ENCODE results near the gene SAMD7.

Gene SAMD7

GRCh38 chr3:169913323-169913722 is 2.0 kb downstream of the SAMD7 start:
- DNase-seq (ENCODE audit: low read depth) = no peak

GRCh38 chr3:169914321-169914720 is 2.9 kb downstream of the SAMD7 start:
- DNase-seq (ENCODE audit: low read depth) = no peak

GRCh38 chr3:169923189-169923588 is 11.8 kb downstream of the SAMD7 start:
- no peak for DNase-seq (ENCODE audit: low read depth)

GRCh38 chr3:169923831-169924230 is 12.5 kb downstream of the SAMD7 start:
- DNase-seq (ENCODE audit: low read depth) = no peak

- DNase-seq (ENCODE audit: low read depth) = no peak
Observed at GRCh38 chr3:169929830-169930519, 18.6 kb downstream of the SAMD7 start.

- DNase-seq (ENCODE audit: low read depth) = no peak
Observed at GRCh38 chr3:169930843-169931242, 19.5 kb downstream of the SAMD7 start.

GRCh38 chr3:169931747-169932520 is 20.6 kb downstream of the SAMD7 start:
- no peak for DNase-seq (ENCODE audit: low read depth)

GRCh38 chr3:169939320-169939719 is 27.9 kb downstream of the SAMD7 start:
- DNase-seq (ENCODE audit: low read depth) = no peak

- DNase-seq (ENCODE audit: low read depth) = no peak
Observed at GRCh38 chr3:169939751-169940150, 28.4 kb downstream of the SAMD7 start.

- DNase-seq (ENCODE audit: low read depth) = no peak
Observed at GRCh38 chr3:169940470-169941181, 29.3 kb downstream of the SAMD7 start.

GRCh38 chr3:169945313-169945712 is 33.9 kb downstream of the SAMD7 start:
- DNase-seq (ENCODE audit: low read depth) = no peak

- no peak for DNase-seq (ENCODE audit: low read depth)
Observed at GRCh38 chr3:169946336-169946735, 35.0 kb downstream of the SAMD7 start.

- no peak for DNase-seq (ENCODE audit: low read depth)
Observed at GRCh38 chr3:169948559-169949448, 37.4 kb downstream of the SAMD7 start.

- no peak for DNase-seq (ENCODE audit: low read depth)
Observed at GRCh38 chr3:169952045-169952444, 40.7 kb downstream of the SAMD7 start.

- DNase-seq (ENCODE audit: low read depth) = no peak
Observed at GRCh38 chr3:169953462-169954141, 42.2 kb downstream of the SAMD7 start.

- DNase-seq (ENCODE audit: low read depth) = no peak
Observed at GRCh38 chr3:169954142-169954756, 42.9 kb downstream of the SAMD7 start.

- no peak for DNase-seq (ENCODE audit: low read depth)
Observed at GRCh38 chr3:169955406-169955805, 44.0 kb downstream of the SAMD7 start.

GRCh38 chr3:169964176-169964575 is 52.8 kb downstream of the SAMD7 start:
- DNase-seq (ENCODE audit: low read depth) = no peak

GRCh38 chr3:169965562-169966427 is 54.4 kb downstream of the SAMD7 start:
- DNase-seq (ENCODE audit: low read depth) = no peak

- DNase-seq (ENCODE audit: low read depth) = peak; percentile 79
Observed at GRCh38 chr3:169966428-169966950, 55.1 kb downstream of the SAMD7 start, which contains the start of gene SEC62. SEC62 (plus strand) TSS chr3:169966807; CDS start chr3:169966823, 16 bp downstream.

All from CMK (cell line).